Umbilical cord (tissue), 2 donors: ENCODE data around the gene PIGR. TPM values are rescaled to one million over a fixed set of nuclear protein-coding genes. Genes with fewer than 3 reads are reported as not detected.
A peak's percentile ranks its signal among the peaks of the same experiment; 100 is the strongest.

Source experiments
- DNase-seq: peaks from one replicate; pipeline ENCODE4 v3.0.0-alpha.2; 2015; ENCODE audit warnings: low spot score
- total RNA-seq: library from RNA; depleted of rRNA; stranded (reverse); fragments of >200 nt; gene quantifications from one replicate; pipeline ENCODE4 v1.2.3, GENCODE V29; 2014; ENCODE audit warnings: low replicate concordance; ENCODE audit not compliant: insufficient read depth

PIGR gene
- total RNA-seq, 1 donor from 2014 or later = 5.8 TPM

- no peak for DNase-seq
These were observed 53.8 kb downstream of the PIGR start for GRCh38 chr1:206892351-206892984.

- no peak for DNase-seq
These were observed 54.9 kb downstream of the PIGR start for GRCh38 chr1:206891412-206891811.

DNA sequence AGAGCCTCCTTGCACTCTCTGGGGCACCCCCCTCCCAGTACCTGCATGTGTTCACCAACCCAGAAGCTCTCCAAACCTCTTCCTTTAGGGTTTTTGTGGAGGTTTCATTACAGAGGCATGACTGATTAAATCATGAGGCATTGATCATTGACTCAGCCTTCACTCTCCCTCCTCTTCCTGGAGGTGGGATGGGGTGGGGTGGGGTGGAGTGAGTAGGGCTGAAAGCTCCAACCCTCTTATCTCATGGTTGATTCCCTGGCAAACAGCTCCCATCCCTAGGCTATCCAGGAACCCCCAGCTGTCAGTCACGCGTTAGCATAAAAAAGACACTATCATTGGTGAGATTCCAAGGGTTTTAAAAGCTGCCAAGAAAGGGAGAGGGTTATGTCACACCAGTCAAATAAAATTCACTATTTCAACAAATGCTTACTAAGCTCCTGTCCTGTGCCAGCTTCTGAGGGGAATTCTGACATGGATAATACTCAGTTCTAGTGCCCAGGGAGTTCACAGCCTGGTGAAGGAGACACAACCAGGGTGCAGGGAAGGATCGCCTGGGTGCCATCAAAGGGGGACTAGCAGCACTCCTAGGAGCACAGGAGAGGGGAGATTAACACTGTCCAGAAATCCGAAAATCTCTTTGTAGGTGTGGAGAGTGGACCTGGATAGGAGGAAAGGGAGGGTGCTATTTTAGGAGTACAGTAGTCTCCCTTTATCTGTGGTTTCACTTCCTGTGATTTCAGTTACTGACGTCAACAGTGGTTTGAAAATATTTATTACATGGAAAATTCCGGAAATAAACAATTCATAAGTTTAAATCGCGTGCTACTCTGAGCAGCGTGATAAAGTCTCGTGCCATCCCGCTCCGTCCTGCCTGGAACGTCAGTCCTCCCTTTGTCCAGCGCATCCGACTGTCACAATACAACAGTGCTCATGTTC is 55.9 kb downstream of the PIGR start:
- DNase-seq = no peak

- DNase-seq = no peak
These were observed 58.6 kb downstream of the PIGR start for GRCh38 chr1:206887701-206888100.

DNA sequence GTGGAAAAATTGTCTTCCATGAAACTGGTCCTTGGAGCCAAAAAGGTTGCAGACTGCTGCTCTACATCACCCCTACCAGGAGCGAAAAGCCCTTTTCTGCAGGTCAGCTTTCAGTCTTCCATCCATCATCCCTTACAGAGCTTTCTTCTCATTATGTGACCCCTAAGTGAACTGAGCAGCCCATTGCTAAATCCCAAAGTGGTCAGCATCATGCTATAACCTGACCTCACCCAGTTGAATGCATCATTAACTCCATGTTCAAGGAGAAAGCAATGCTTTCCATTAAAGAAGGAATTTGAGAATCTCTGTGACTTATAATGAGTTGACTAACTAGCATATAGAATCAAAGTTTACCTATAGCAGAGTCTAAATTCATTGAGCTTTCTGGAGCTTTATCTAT is 59.4 kb downstream of the PIGR start:
- no peak for DNase-seq

GRCh38 chr1:206885341-206886060 is 60.8 kb downstream of the PIGR start:
- DNase-seq = peak; percentile 14

DNA sequence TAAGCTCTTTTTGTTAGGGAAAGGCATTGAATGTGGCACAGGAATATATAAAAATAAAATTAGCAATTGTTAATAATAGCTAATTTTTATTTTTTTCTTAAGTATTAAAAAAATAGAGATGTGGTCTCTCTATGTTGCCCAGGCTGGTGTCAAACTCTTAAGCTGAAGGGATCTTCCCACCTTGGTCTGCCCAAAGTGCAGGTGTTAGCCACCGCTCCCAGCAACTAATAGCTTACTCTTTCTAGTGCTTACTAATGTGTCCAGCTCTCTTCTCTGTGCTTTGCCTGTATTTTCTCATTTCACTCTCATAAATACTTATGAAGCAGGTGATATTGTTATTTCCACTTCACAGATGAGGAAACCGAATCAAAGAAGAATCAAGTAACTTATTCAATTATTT is 62.4 kb downstream of the PIGR start:
- no peak for DNase-seq

- DNase-seq = no peak
These were observed 63.1 kb downstream of the PIGR start for GRCh38 chr1:206883160-206883559.

DNA sequence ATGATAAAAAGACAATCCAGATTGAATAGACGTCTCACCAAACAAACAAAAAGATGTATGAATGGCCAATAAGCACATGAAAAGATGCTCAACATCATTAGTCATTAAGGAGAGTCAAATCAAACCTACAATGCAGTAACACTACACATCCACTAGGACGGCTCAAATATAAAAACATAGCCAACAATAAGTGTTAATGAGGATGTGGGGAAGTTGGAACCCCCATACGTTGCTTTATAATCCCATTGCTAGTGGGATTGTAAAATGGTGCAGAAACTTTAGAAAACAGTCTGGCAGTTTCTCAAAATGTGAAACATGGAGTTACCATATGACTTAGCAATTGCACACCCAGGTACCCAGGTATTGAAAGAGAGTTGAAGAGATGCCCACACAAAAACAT is 63.7 kb downstream of the PIGR start:
- no peak for DNase-seq

- no peak for DNase-seq
These were observed 66.0 kb downstream of the PIGR start for GRCh38 chr1:206880314-206880713.

Other genes starting within 250 kb of the PIGR start
- gene IL19, start 175.7 kb downstream of the PIGR start, total RNA-seq = not detected
- gene IL10, start 174.0 kb downstream of the PIGR start, total RNA-seq = not detected
- 2.2 TPM for gene IL20, start 80.8 kb downstream of the PIGR start, total RNA-seq
- gene IL24, start 49.0 kb downstream of the PIGR start, total RNA-seq = not detected
- gene FCMR, start 24.5 kb downstream of the PIGR start, total RNA-seq = not detected
- 2.2 TPM for gene FCAMR, start 24.0 kb upstream of the PIGR start, total RNA-seq
- gene C1orf116, start 86.3 kb upstream of the PIGR start, total RNA-seq = 2.2 TPM
- 24.6 TPM for gene YOD1, start 104.7 kb upstream of the PIGR start, total RNA-seq
- gene PFKFB2, start 106.8 kb upstream of the PIGR start, total RNA-seq = 7.2 TPM
- gene C4BPB, start 142.4 kb upstream of the PIGR start, total RNA-seq = 2.9 TPM
- 3.6 TPM for gene C4BPA, start 157.8 kb upstream of the PIGR start, total RNA-seq